A673 (cell line): Measurements from ENCODE around the gene HNF4A.

ENCODE experiments used
- EZH2 ChIP-seq: fragments of 200-600 bp; sonication (generic); IDR thresholded peaks from 2 replicates; pipeline ENCODE4 v1.6.1; 2017; ENCODE audit warnings: borderline replicate concordance, low read depth, mild to moderate bottlenecking, mixed read lengths, antibody characterized with exemption, low read length; ENCODE audit not compliant: poor library complexity, severe bottlenecking
- TF ChIP-seq, protein P1 (sequence below): fragments of 300-800, 200-600 bp; sonication (generic); conservative IDR thresholded peaks from 2 replicates; pipeline ENCODE4 v1.5.1; 2017; ENCODE audit warnings: low read depth, mild to moderate bottlenecking, antibody characterized with exemption, low read length, moderate library complexity, mixed read lengths

DNA sequence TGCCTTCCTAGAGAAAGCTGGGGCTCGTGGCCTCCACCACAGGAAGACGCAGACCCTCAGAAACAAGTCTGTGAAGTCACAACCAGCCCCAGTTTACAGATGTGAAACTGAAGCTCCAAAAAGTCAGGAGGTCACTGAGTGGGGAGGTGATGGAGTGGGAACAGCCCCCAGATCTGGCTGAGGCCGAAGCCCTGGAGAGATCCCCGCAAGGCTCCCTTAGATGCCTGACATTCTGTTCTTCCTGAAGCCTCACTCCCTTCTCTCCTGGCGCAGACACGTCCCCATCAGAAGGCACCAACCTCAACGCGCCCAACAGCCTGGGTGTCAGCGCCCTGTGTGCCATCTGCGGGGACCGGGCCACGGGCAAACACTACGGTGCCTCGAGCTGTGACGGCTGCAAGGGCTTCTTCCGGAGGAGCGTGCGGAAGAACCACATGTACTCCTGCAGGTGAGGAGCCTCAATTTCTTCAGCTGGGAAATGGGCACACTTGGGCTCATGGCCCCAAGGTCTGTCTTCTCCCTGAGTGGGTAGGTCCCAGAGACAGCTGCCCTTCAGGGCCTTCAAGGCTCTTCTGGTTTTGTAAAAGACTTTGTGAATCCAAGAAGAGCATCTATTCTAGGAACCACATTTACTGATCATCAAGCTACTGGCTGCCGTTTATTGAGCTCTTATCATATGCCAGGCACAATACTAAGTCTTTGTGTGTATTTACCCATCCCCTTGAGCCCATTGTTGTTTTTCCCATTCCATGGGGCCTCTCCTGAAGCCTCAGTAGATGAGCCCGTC is 50.5 kb downstream of the HNF4A start:
- TF ChIP-seq, protein P1, sequence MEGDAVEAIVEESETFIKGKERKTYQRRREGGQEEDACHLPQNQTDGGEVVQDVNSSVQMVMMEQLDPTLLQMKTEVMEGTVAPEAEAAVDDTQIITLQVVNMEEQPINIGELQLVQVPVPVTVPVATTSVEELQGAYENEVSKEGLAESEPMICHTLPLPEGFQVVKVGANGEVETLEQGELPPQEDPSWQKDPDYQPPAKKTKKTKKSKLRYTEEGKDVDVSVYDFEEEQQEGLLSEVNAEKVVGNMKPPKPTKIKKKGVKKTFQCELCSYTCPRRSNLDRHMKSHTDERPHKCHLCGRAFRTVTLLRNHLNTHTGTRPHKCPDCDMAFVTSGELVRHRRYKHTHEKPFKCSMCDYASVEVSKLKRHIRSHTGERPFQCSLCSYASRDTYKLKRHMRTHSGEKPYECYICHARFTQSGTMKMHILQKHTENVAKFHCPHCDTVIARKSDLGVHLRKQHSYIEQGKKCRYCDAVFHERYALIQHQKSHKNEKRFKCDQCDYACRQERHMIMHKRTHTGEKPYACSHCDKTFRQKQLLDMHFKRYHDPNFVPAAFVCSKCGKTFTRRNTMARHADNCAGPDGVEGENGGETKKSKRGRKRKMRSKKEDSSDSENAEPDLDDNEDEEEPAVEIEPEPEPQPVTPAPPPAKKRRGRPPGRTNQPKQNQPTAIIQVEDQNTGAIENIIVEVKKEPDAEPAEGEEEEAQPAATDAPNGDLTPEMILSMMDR = no peak
- no peak for TF ChIP-seq EZH2
